Subcutaneous adipose tissue (tissue), 4 donors: ENCODE measurements around the gene SLC2A9. TPM values are rescaled to one million over a fixed set of nuclear protein-coding genes. Genes with fewer than 3 reads are reported as not detected.

ENCODE experiments used
- CTCF ChIP-seq: fragments of 450-650 bp; IDR thresholded peaks from one replicate; pipeline ENCODE4 v1.5.1; 2016; ENCODE audit warnings: low read depth, mild to moderate bottlenecking, control low read depth, antibody characterized with exemption, moderate library complexity
- total RNA-seq, 4 donors: library from RNA; depleted of rRNA; stranded (reverse); fragments of >200 nt; gene quantifications; one replicate each; pipeline ENCODE4 v1.1.0, GENCODE V29; 2016

Gene SLC2A9
- total RNA-seq, 4 donors from 2014 or later, result 4.6 to 15.8 (median 7.8) TPM

DNA sequence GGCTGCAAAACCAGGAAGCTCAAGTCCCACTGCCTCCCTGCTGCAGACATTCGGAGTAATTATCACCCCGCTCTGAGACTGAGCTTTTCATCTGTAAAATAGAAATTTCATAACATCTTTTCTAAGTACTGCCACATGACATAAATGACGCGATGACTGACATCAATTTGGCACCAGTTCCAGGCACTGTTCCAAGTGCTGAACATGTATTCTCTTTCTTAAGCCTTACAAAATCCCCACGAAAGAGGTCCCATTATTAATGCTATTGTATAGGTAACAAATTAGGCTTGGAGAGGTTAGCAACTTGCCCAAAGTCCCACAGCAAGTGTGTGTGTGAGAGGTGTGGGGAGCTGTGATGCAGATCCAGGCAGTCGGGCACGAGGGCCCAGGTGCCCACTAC lies 56.4 kb downstream of the SLC2A9 start:
- no peak for TF ChIP-seq CTCF

- TF ChIP-seq CTCF, result no peak
Measured at GRCh38 chr4:9963328-9963727, 58.0 kb downstream of the SLC2A9 start.

- no peak for TF ChIP-seq CTCF
Measured at GRCh38 chr4:9962611-9963314, 58.5 kb downstream of the SLC2A9 start.

DNA sequence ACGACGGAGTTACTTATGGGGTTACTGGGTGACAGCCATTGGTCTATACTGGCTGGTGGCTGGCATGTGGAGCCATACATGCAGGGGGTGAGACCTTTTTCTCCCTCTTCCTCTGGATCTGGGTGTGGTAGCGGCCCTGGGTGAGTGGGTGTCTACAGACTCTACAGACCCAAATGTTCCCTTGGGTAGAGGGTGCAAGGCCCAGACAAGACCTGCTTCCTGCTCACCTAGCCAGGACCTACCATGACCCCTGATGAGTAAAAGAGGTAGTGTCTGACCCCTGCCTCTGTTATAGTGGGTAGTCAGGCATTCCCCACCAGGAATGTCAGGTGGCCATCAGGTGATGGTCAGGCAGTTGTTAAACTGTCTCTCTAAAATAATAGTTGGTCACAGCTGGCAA lies 66.8 kb downstream of the SLC2A9 start:
- TF ChIP-seq CTCF, result no peak

GRCh38 chr4:9953089-9953488 lies 68.2 kb downstream of the SLC2A9 start:
- TF ChIP-seq CTCF, result no peak

DNA sequence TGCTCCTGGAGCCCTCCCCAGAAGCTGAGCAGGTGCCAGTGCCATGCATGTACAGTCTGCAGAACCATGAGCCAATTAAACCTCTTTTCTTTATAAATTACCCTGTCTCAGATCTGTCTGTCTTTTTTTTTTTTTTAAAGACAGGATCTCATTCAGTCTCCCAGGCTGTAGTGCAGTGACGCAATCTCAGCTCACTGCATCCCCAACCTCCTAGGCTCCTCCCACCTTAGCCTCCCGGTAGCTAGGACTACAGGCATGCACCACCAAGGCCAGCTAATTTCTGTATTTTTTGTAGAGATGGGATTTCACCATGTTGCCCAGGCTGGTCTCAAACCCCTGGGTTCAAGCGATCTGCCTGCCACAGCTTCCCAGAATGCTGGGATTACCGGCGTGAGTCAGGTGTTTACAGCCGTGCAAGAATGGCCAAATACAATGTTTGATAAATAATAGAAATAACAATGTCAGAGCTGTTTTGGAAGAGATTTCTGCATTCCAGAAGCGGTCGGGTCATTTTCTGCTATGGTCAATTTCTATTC lies 68.8 kb downstream of the SLC2A9 start:
- no peak for TF ChIP-seq CTCF

DNA sequence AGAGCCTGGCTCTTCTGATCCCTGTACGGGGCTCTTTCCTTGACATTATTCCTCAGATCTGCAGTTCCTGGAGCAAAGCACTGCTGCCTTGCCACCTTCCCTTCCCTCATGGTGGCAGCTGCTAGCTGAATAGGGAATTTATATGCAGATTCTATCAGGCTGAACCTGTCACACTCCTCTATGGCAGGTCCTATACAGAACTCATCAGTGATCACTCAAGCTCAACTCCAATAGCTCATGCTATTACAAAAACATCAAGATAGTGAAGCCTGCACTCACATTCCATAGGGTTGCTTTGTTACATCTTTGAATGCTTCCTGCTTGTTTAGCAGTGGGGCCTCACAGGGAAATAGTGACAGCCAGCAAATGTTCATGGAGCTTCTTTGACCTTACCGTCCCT lies 71.7 kb downstream of the SLC2A9 start:
- TF ChIP-seq CTCF, result no peak
